ENCODE data around the gene MANSC1.

GRCh38 chr12:12297201-12297830 is 52.7 kb downstream of the MANSC1 start:
- TF ChIP-seq PATZ1 (CRISPR knock-in tag; IDR thresholded peaks at IDR 0.05; ENCODE audit: borderline replicate concordance): no peak
- no peak for TF ChIP-seq ARNTL (CRISPR knock-in tag; IDR thresholded peaks at IDR 0.05; ENCODE audit: borderline replicate concordance, low read depth)
- no peak for TF ChIP-seq ZNF565 (CRISPR knock-in tag; conservative IDR thresholded peaks at IDR 0.05; ENCODE audit: low read depth)
- TF ChIP-seq TSHZ2 (CRISPR knock-in tag; IDR thresholded peaks at IDR 0.05): no peak
